ENCODE data around the gene MXD3.
A peak's percentile ranks its signal among the peaks of the same experiment; 100 is the strongest.
"Not testable (repeated sequence)": the region's sequence is repeated elsewhere in the genome, so short reads cannot be mapped to it uniquely, and the experiment has no call there.

Gene MXD3

GRCh38 chr5:177319913-177320588, 8.4 kb upstream of the MXD3 start:
- no peak for DNase-seq

GRCh38 chr5:177317959-177318377, 6.3 kb upstream of the MXD3 start:
- DNase-seq, result peak; percentile 28

- no peak for DNase-seq
Observed at GRCh38 chr5:177316005-177316404, 4.3 kb upstream of the MXD3 start.

GRCh38 chr5:177315411-177315810, 3.7 kb upstream of the MXD3 start:
- DNase-seq, result no peak

- no peak for DNase-seq
Observed at GRCh38 chr5:177314376-177315342, 3.0 kb upstream of the MXD3 start.

GRCh38 chr5:177313561-177314259, 2.0 kb upstream of the MXD3 start:
- no peak for DNase-seq

GRCh38 chr5:177312649-177313181, 1.0 kb upstream of the MXD3 start:
- no peak for DNase-seq

- DNase-seq, result no peak
Observed at GRCh38 chr5:177311392-177311722, 341 bp downstream of the MXD3 start.

GRCh38 chr5:177310757-177311391, 824 bp downstream of the MXD3 start:
- DNase-seq, result peak; percentile 22

- DNase-seq, result no peak
Observed at GRCh38 chr5:177310332-177310731, 1.4 kb downstream of the MXD3 start.

- peak; percentile 6 for DNase-seq
Observed at GRCh38 chr5:177309351-177310191, 2.1 kb downstream of the MXD3 start.

GRCh38 chr5:177308740-177309139, 3.0 kb downstream of the MXD3 start:
- no peak for DNase-seq

- DNase-seq, result peak; percentile 14
Observed at GRCh38 chr5:177307544-177308363, 3.9 kb downstream of the MXD3 start.

GRCh38 chr5:177306674-177307543, 4.8 kb downstream of the MXD3 start:
- peak; percentile 91 for DNase-seq

- not testable (repeated sequence) for DNase-seq
Observed at GRCh38 chr5:177306103-177306640, 5.5 kb downstream of the MXD3 start.

GRCh38 chr5:177304392-177305119, 7.1 kb downstream of the MXD3 start:
- DNase-seq, result no peak

- DNase-seq, result no peak
Observed at GRCh38 chr5:177303925-177304391, 7.7 kb downstream of the MXD3 start.

- DNase-seq, result peak; percentile 45
Observed at GRCh38 chr5:177303121-177303924, 8.4 kb downstream of the MXD3 start, which contains the start of the genes PRELID1 and RAB24. TSS of gene PRELID1 (plus strand) at chr5:177303799. CDS start at chr5:177303986, 187 bp downstream. TSS of gene RAB24 (minus strand) at chr5:177303719. CDS start at chr5:177303288, 431 bp downstream.
